HG03378 (cell line): ENCODE results near the gene SLC17A6.

ENCODE experiments used
- ATAC-seq: cut with Tn5 transposase; IDR thresholded peaks from one replicate; pipeline ENCODE4 v1.9.1; 2021; ENCODE audit warnings: mild to moderate bottlenecking, moderate library complexity; ENCODE audit not compliant: unreplicated experiment

Gene SLC17A6

GRCh38 chr11:22389526-22390282 lies 51.5 kb downstream of the SLC17A6 start:
- ATAC-seq, result no peak

GRCh38 chr11:22390283-22390655 lies 52.1 kb downstream of the SLC17A6 start:
- no peak for ATAC-seq

- ATAC-seq, result no peak
Observed at GRCh38 chr11:22392561-22392960, 54.4 kb downstream of the SLC17A6 start.

- no peak for ATAC-seq
Observed at GRCh38 chr11:22405377-22405776, 67.2 kb downstream of the SLC17A6 start.

- ATAC-seq, result no peak
Observed at GRCh38 chr11:22407267-22407666, 69.1 kb downstream of the SLC17A6 start.

GRCh38 chr11:22407921-22408320 lies 69.7 kb downstream of the SLC17A6 start:
- no peak for ATAC-seq

GRCh38 chr11:22415476-22415875 lies 77.3 kb downstream of the SLC17A6 start:
- no peak for ATAC-seq

GRCh38 chr11:22416462-22416861 lies 78.3 kb downstream of the SLC17A6 start:
- ATAC-seq, result no peak

GRCh38 chr11:22426915-22427314 lies 88.7 kb downstream of the SLC17A6 start:
- ATAC-seq, result no peak
